Body of pancreas (tissue), 4 donors: Measurements from ENCODE around the gene TNS3.

Experiments
- POLR2A ChIP-seq, 3 donors: fragments of 450-650 bp; IDR thresholded peaks; one replicate each; pipeline ENCODE4 v1.6.1; 2016; ENCODE audit warnings: antibody characterized with exemption in 3 of 3, mild to moderate bottlenecking in 2 of 3
- TF ChIP-seq, protein P1 (sequence below), 7 experiments: fragments of 450-650 bp in 4 of 7; fragments of 200-600 bp in 3 of 7; sonication (generic) in 3 of 7; IDR thresholded peaks; one replicate each; pipeline ENCODE4 v1.5.1; 2016 to 2019; ENCODE audit warnings: antibody characterized with exemption in 7 of 7

- TF ChIP-seq, protein P1, sequence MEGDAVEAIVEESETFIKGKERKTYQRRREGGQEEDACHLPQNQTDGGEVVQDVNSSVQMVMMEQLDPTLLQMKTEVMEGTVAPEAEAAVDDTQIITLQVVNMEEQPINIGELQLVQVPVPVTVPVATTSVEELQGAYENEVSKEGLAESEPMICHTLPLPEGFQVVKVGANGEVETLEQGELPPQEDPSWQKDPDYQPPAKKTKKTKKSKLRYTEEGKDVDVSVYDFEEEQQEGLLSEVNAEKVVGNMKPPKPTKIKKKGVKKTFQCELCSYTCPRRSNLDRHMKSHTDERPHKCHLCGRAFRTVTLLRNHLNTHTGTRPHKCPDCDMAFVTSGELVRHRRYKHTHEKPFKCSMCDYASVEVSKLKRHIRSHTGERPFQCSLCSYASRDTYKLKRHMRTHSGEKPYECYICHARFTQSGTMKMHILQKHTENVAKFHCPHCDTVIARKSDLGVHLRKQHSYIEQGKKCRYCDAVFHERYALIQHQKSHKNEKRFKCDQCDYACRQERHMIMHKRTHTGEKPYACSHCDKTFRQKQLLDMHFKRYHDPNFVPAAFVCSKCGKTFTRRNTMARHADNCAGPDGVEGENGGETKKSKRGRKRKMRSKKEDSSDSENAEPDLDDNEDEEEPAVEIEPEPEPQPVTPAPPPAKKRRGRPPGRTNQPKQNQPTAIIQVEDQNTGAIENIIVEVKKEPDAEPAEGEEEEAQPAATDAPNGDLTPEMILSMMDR (IDR thresholded peaks at IDR 0.05) = no peak
- no peak for TF ChIP-seq POLR2A (IDR thresholded peaks at IDR 0.05)
Observed at GRCh38 chr7:47414342-47415317, 167.3 kb downstream of the TNS3 start.
